HL-60 (cell line): Measurements from ENCODE around the gene COPRS.
"Not testable (repeated sequence)": the region's sequence is repeated elsewhere in the genome, so short reads cannot be mapped to it uniquely, and the experiment has no call there.

ENCODE experiments used
- DNase-seq, 2 experiments: peaks; one replicate each; pipeline ENCODE4 v3.0.0-alpha.2; 2010 to 2020; ENCODE audit warnings: low read depth in 1 of 2, low spot score in 1 of 2
- H3K27ac ChIP-seq: fragments of 250-450 bp; sonication (Bioruptor Pico); replicated peaks from 2 replicates; pipeline ENCODE4 v1.5.1; 2020; ENCODE audit warnings: mild to moderate bottlenecking, moderate library complexity
- H3K27me3 ChIP-seq: fragments of 250-450 bp; sonication (Bioruptor Pico); 2 replicates; pipeline ENCODE4 v1.5.1; 2021; ENCODE audit warnings: mild to moderate bottlenecking, moderate library complexity; ENCODE audit not compliant: insufficient read depth, poor library complexity, severe bottlenecking
- H3K4me3 ChIP-seq: replicated peaks from 2 replicates; pipeline ENCODE4 v1.5.1; 2011; ENCODE audit warnings: mild to moderate bottlenecking, control low read depth, low read length; ENCODE audit not compliant: insufficient read depth
- CTCF ChIP-seq: IDR thresholded peaks from one replicate; pipeline ENCODE4 v1.5.1; 2011; ENCODE audit warnings: low read length, control low read depth, inconsistent platforms; ENCODE audit not compliant: insufficient read depth
- GABPA ChIP-seq: IDR thresholded peaks from 2 replicates; pipeline ENCODE4 v1.6.1; 2012; ENCODE audit warnings: low read depth
- POLR2AphosphoS5 ChIP-seq: IDR thresholded peaks from 2 replicates; pipeline ENCODE4 v1.6.1; 2012; ENCODE audit warnings: low read depth
- SPI1 ChIP-seq: IDR thresholded peaks from 2 replicates; pipeline ENCODE4 v1.6.1; 2012; ENCODE audit warnings: low read depth, mild to moderate bottlenecking, borderline replicate concordance
- TF ChIP-seq, protein P1 (sequence below): IDR thresholded peaks from 2 replicates; pipeline ENCODE4 v1.6.1; 2012; ENCODE audit warnings: low read depth; ENCODE audit not compliant: insufficient replicate concordance

The COPRS gene

GRCh38 chr17:31832746-31833145 is 26.3 kb downstream of the COPRS start:
- no peak overlapping the region for H3K27ac ChIP-seq
- DNase-seq = no peak
- TF ChIP-seq CTCF (no peak), POLR2AphosphoS5 (no peak)
- no peak overlapping the region for H3K4me3 ChIP-seq
- no peaks in the 10 kb centered on the region for H3K27me3 ChIP-seq

- DNase-seq = no peak
- TF ChIP-seq POLR2AphosphoS5 (no peak), SPI1 (no peak), GABPA (no peak), CTCF (no peak)
- TF ChIP-seq, protein P1, sequence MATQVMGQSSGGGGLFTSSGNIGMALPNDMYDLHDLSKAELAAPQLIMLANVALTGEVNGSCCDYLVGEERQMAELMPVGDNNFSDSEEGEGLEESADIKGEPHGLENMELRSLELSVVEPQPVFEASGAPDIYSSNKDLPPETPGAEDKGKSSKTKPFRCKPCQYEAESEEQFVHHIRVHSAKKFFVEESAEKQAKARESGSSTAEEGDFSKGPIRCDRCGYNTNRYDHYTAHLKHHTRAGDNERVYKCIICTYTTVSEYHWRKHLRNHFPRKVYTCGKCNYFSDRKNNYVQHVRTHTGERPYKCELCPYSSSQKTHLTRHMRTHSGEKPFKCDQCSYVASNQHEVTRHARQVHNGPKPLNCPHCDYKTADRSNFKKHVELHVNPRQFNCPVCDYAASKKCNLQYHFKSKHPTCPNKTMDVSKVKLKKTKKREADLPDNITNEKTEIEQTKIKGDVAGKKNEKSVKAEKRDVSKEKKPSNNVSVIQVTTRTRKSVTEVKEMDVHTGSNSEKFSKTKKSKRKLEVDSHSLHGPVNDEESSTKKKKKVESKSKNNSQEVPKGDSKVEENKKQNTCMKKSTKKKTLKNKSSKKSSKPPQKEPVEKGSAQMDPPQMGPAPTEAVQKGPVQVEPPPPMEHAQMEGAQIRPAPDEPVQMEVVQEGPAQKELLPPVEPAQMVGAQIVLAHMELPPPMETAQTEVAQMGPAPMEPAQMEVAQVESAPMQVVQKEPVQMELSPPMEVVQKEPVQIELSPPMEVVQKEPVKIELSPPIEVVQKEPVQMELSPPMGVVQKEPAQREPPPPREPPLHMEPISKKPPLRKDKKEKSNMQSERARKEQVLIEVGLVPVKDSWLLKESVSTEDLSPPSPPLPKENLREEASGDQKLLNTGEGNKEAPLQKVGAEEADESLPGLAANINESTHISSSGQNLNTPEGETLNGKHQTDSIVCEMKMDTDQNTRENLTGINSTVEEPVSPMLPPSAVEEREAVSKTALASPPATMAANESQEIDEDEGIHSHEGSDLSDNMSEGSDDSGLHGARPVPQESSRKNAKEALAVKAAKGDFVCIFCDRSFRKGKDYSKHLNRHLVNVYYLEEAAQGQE = no peak
- no peaks in the 10 kb centered on the region for H3K27me3 ChIP-seq
- no peak overlapping the region for H3K27ac ChIP-seq
- H3K4me3 ChIP-seq = no peak overlapping the region
Measured at GRCh38 chr17:31830971-31831858, 27.8 kb downstream of the COPRS start.

DNA sequence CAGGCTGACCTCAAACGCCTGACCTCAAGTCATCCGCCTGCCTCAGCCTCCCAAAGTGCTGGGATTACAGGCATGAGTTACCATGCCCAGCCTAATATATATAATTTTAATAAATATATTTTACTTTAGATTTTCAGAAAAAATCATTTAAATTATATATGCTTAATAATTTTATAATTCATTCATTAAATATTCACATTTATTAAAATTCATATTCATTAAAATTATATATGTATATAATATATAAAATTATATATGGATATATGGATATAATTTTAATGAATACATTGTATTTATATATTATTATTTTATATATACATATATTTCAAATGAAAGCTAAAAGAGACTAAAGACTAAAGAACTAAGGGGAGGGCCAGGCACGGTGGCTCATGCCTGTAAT is 29.4 kb downstream of the COPRS start:
- Histone ChIP-seq H3K27ac (no peak overlapping the region), H3K4me3 (no peak overlapping the region), H3K27me3 (no peaks in the 10 kb centered on the region)
- TF ChIP-seq CTCF (no peak), SPI1 (no peak), GABPA (no peak), POLR2AphosphoS5 (no peak)
- TF ChIP-seq, protein P1 = no peak
- no peak for DNase-seq

DNA sequence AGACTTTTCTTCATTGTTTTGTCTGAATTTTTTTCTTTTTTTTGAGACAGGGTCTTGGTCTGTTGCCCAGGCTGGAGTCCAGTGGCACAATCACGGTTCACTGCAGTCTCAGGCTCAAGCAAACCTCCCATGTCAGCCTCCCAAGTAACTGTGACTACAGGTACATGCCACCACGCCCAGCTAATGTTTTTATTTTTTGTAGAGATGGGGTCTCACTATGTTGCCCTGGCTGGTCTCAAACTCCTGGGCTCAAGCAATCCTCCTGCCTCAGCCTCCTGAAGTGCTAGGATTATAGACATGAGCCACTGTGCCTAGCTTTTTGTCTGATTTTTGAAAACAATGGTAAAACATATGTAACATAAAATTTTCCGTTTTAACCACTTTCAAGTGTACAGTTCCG is 30.1 kb downstream of the COPRS start:
- H3K4me3 ChIP-seq, DNase-seq, H3K27me3 ChIP-seq, H3K27ac ChIP-seq: not testable (repeated sequence)
